Measurements from ENCODE around the gene NOTUM.

The NOTUM gene

GRCh38 chr17:81961087-81961511 lies at the start of gene NOTUM:
Gene NOTUM, minus strand, starts transcription at chr17:81961187. Its CDS starts 278 bp downstream, at chr17:81960909.
- no peak within 1 kb of the TSS for H3K27ac ChIP-seq (ENCODE audit: low read depth, low read length)
- H3K36me3 ChIP-seq (ENCODE audit: control insufficient read depth in 5 of 5, insufficient read depth in 5 of 5, low read length in 5 of 5), result no peaks in the 10 kb centered on the region
- H3K27me3 ChIP-seq (ENCODE audit: control insufficient read depth in 5 of 5, insufficient read depth in 4 of 5, low read length in 5 of 5), result peaks cover 42 to 76% (median 58%) of the 10 kb centered on the region in 5 donors
- no peak within 1 kb of the TSS for H3K9ac ChIP-seq (ENCODE audit: low read length in 5 of 5)
- H3K4me1 ChIP-seq (ENCODE audit: control insufficient read depth in 5 of 5, insufficient read depth in 5 of 5, low read length in 5 of 5), result peaks cover 0 to 20% (median 12%) of the 10 kb centered on the region in 5 donors
- H3K4me3 ChIP-seq (ENCODE audit: low read depth in 1 of 5, low read length in 5 of 5), result peak within 1 kb of the TSS in 3 of 5 donors; percentile 31 to 58 (median 55)
- no peaks in the 10 kb centered on the region for H3K9me3 ChIP-seq (ENCODE audit: control insufficient read depth in 5 of 5, low read length in 5 of 5)

- H3K4me3 ChIP-seq (ENCODE audit: low read depth in 1 of 5, low read length in 5 of 5), result no peak overlapping the region
- H3K27ac ChIP-seq (ENCODE audit: low read depth, low read length), result no peak overlapping the region
- H3K36me3 ChIP-seq (ENCODE audit: control insufficient read depth in 5 of 5, insufficient read depth in 5 of 5, low read length in 5 of 5), result peaks cover 0 to 30% (median 9%) of the 10 kb centered on the region in 5 donors
- H3K9me3 ChIP-seq (ENCODE audit: control insufficient read depth in 5 of 5, low read length in 5 of 5), result no peaks in the 10 kb centered on the region
- H3K27me3 ChIP-seq (ENCODE audit: control insufficient read depth in 5 of 5, insufficient read depth in 4 of 5, low read length in 5 of 5), result no peaks in the 10 kb centered on the region
- H3K4me1 ChIP-seq (ENCODE audit: control insufficient read depth in 5 of 5, insufficient read depth in 5 of 5, low read length in 5 of 5), result peaks cover 6 to 15% (median 7%) of the 10 kb centered on the region in 5 donors
- H3K9ac ChIP-seq (ENCODE audit: low read length in 5 of 5), result no peak overlapping the region
These were observed 48.4 kb upstream of the NOTUM start for GRCh38 chr17:82009413-82009812.

GRCh38 chr17:82008941-82009405 lies 48.0 kb upstream of the NOTUM start:
- H3K9ac ChIP-seq (ENCODE audit: low read length in 5 of 5), result no peak overlapping the region
- no peaks in the 10 kb centered on the region for H3K27me3 ChIP-seq (ENCODE audit: control insufficient read depth in 5 of 5, insufficient read depth in 4 of 5, low read length in 5 of 5)
- no peak overlapping the region for H3K4me3 ChIP-seq (ENCODE audit: low read depth in 1 of 5, low read length in 5 of 5)
- no peak overlapping the region for H3K27ac ChIP-seq (ENCODE audit: low read depth, low read length)
- H3K4me1 ChIP-seq (ENCODE audit: control insufficient read depth in 5 of 5, insufficient read depth in 5 of 5, low read length in 5 of 5), result peaks cover 6 to 20% (median 11%) of the 10 kb centered on the region in 5 donors
- H3K36me3 ChIP-seq (ENCODE audit: control insufficient read depth in 5 of 5, insufficient read depth in 5 of 5, low read length in 5 of 5), result peaks cover 0 to 30% (median 9%) of the 10 kb centered on the region in 5 donors
- no peaks in the 10 kb centered on the region for H3K9me3 ChIP-seq (ENCODE audit: control insufficient read depth in 5 of 5, low read length in 5 of 5)

GRCh38 chr17:82008258-82008940 lies 47.4 kb upstream of the NOTUM start:
- Histone ChIP-seq H3K9me3 (ENCODE audit: control insufficient read depth in 5 of 5, low read length in 5 of 5) (no peaks in the 10 kb centered on the region), H3K4me1 (ENCODE audit: control insufficient read depth in 5 of 5, insufficient read depth in 5 of 5, low read length in 5 of 5) (peaks cover 6 to 26% (median 16%) of the 10 kb centered on the region in 5 donors), H3K27me3 (ENCODE audit: control insufficient read depth in 5 of 5, insufficient read depth in 4 of 5, low read length in 5 of 5) (no peaks in the 10 kb centered on the region)

GRCh38 chr17:82007495-82008257 lies 46.7 kb upstream of the NOTUM start:
- Histone ChIP-seq H3K36me3 (ENCODE audit: control insufficient read depth in 5 of 5, insufficient read depth in 5 of 5, low read length in 5 of 5) (peaks cover 0 to 30% (median 9%) of the 10 kb centered on the region in 5 donors), H3K27ac (ENCODE audit: low read depth, low read length) (no peak overlapping the region), H3K4me3 (ENCODE audit: low read depth in 1 of 5, low read length in 5 of 5) (no peak overlapping the region), H3K9me3 (ENCODE audit: control insufficient read depth in 5 of 5, low read length in 5 of 5) (no peaks in the 10 kb centered on the region), H3K4me1 (ENCODE audit: control insufficient read depth in 5 of 5, insufficient read depth in 5 of 5, low read length in 5 of 5) (peaks cover 8 to 32% (median 19%) of the 10 kb centered on the region in 5 donors), H3K27me3 (ENCODE audit: control insufficient read depth in 5 of 5, insufficient read depth in 4 of 5, low read length in 5 of 5) (no peaks in the 10 kb centered on the region), H3K9ac (ENCODE audit: low read length in 5 of 5) (no peak overlapping the region)

More at GRCh38 chr17:82008258-82008940, 47.4 kb upstream of the NOTUM start:
- H3K9ac ChIP-seq (ENCODE audit: low read length in 5 of 5), result no peak overlapping the region
- H3K36me3 ChIP-seq (ENCODE audit: control insufficient read depth in 5 of 5, insufficient read depth in 5 of 5, low read length in 5 of 5), result peaks cover 0 to 30% (median 9%) of the 10 kb centered on the region in 5 donors
- H3K4me3 ChIP-seq (ENCODE audit: low read depth in 1 of 5, low read length in 5 of 5), result no peak overlapping the region
- H3K27ac ChIP-seq (ENCODE audit: low read depth, low read length), result no peak overlapping the region

GRCh38 chr17:82007228-82007494 lies 46.2 kb upstream of the NOTUM start:
- no peaks in the 10 kb centered on the region for H3K27me3 ChIP-seq (ENCODE audit: control insufficient read depth in 5 of 5, insufficient read depth in 4 of 5, low read length in 5 of 5)
- no peak overlapping the region for H3K4me3 ChIP-seq (ENCODE audit: low read depth in 1 of 5, low read length in 5 of 5)
- no peaks in the 10 kb centered on the region for H3K9me3 ChIP-seq (ENCODE audit: control insufficient read depth in 5 of 5, low read length in 5 of 5)
- H3K27ac ChIP-seq (ENCODE audit: low read depth, low read length), result no peak overlapping the region
- H3K4me1 ChIP-seq (ENCODE audit: control insufficient read depth in 5 of 5, insufficient read depth in 5 of 5, low read length in 5 of 5), result peaks cover 8 to 32% (median 19%) of the 10 kb centered on the region in 5 donors
- no peak overlapping the region for H3K9ac ChIP-seq (ENCODE audit: low read length in 5 of 5)
- peaks cover 0 to 25% (median 9%) of the 10 kb centered on the region in 5 donors for H3K36me3 ChIP-seq (ENCODE audit: control insufficient read depth in 5 of 5, insufficient read depth in 5 of 5, low read length in 5 of 5)

- H3K9ac ChIP-seq (ENCODE audit: low read length in 5 of 5), result no peak overlapping the region
- H3K36me3 ChIP-seq (ENCODE audit: control insufficient read depth in 5 of 5, insufficient read depth in 5 of 5, low read length in 5 of 5), result peaks cover 0 to 20% (median 4%) of the 10 kb centered on the region in 5 donors
- H3K4me3 ChIP-seq (ENCODE audit: low read depth in 1 of 5, low read length in 5 of 5), result no peak overlapping the region
- no peaks in the 10 kb centered on the region for H3K9me3 ChIP-seq (ENCODE audit: control insufficient read depth in 5 of 5, low read length in 5 of 5)
- no peaks in the 10 kb centered on the region for H3K27me3 ChIP-seq (ENCODE audit: control insufficient read depth in 5 of 5, insufficient read depth in 4 of 5, low read length in 5 of 5)
- peaks cover 8 to 32% (median 19%) of the 10 kb centered on the region in 5 donors for H3K4me1 ChIP-seq (ENCODE audit: control insufficient read depth in 5 of 5, insufficient read depth in 5 of 5, low read length in 5 of 5)
- no peak overlapping the region for H3K27ac ChIP-seq (ENCODE audit: low read depth, low read length)
These were observed 45.7 kb upstream of the NOTUM start for GRCh38 chr17:82006468-82007227.

GRCh38 chr17:82005701-82006348 lies 44.8 kb upstream of the NOTUM start:
- Histone ChIP-seq H3K4me3 (ENCODE audit: low read depth in 1 of 5, low read length in 5 of 5) (no peak overlapping the region), H3K4me1 (ENCODE audit: control insufficient read depth in 5 of 5, insufficient read depth in 5 of 5, low read length in 5 of 5) (peaks cover 8 to 32% (median 19%) of the 10 kb centered on the region in 5 donors), H3K9ac (ENCODE audit: low read length in 5 of 5) (no peak overlapping the region), H3K27ac (ENCODE audit: low read depth, low read length) (no peak overlapping the region), H3K36me3 (ENCODE audit: control insufficient read depth in 5 of 5, insufficient read depth in 5 of 5, low read length in 5 of 5) (peaks cover 0 to 13% (median 0%) of the 10 kb centered on the region in 5 donors), H3K9me3 (ENCODE audit: control insufficient read depth in 5 of 5, low read length in 5 of 5) (no peaks in the 10 kb centered on the region), H3K27me3 (ENCODE audit: control insufficient read depth in 5 of 5, insufficient read depth in 4 of 5, low read length in 5 of 5) (no peaks in the 10 kb centered on the region)

- Histone ChIP-seq H3K27ac (ENCODE audit: low read depth, low read length) (no peak overlapping the region), H3K27me3 (ENCODE audit: control insufficient read depth in 5 of 5, insufficient read depth in 4 of 5, low read length in 5 of 5) (no peaks in the 10 kb centered on the region), H3K9ac (ENCODE audit: low read length in 5 of 5) (peak overlapping the region in 1 of 5 donors; percentile 11), H3K36me3 (ENCODE audit: control insufficient read depth in 5 of 5, insufficient read depth in 5 of 5, low read length in 5 of 5) (peaks cover 0 to 9% (median 0%) of the 10 kb centered on the region in 5 donors), H3K4me1 (ENCODE audit: control insufficient read depth in 5 of 5, insufficient read depth in 5 of 5, low read length in 5 of 5) (peaks cover 8 to 32% (median 19%) of the 10 kb centered on the region in 5 donors), H3K4me3 (ENCODE audit: low read depth in 1 of 5, low read length in 5 of 5) (no peak overlapping the region), H3K9me3 (ENCODE audit: control insufficient read depth in 5 of 5, low read length in 5 of 5) (no peaks in the 10 kb centered on the region)
These were observed 43.8 kb upstream of the NOTUM start for GRCh38 chr17:82004517-82005455.

All from subcutaneous abdominal adipose tissue (tissue), 5 donors.